Activated T-cell treated with anti-CD3 and anti-CD28 coated beads, Interleukin-2, amount 50 U/mL, for 72 hours (primary cell): ENCODE measurements around the gene PCBP1. TPM values are rescaled to one million over a fixed set of nuclear protein-coding genes. Genes with fewer than 3 reads are reported as not detected.
A peak's percentile ranks its signal among the peaks of the same experiment; 100 is the strongest.
"Not testable (repeated sequence)": the region's sequence is repeated elsewhere in the genome, so short reads cannot be mapped to it uniquely, and the experiment has no call there.

Source experiments
- ATAC-seq, 2 donors: fragments of 150-1000 bp; cut with Tn5 transposase; replicated peaks in 1 of 2; 2 replicates each; pipeline ENCODE4 v1.10.0; 2021; ENCODE audit warnings: moderate library complexity in 2 of 2, mild to moderate bottlenecking in 1 of 2
- DNase-seq, 2 donors: peaks; one replicate each; pipeline ENCODE4 v3.0.0; 2021 to 2022; ENCODE audit warnings: mixed read lengths in 1 of 2
- H3K27ac Mint-ChIP-seq: one replicate; pipeline ENCODE4 v1.8.0; 2022; ENCODE audit warnings: mild to moderate bottlenecking, moderate library complexity, mixed read lengths
- H3K27me3 Mint-ChIP-seq: one replicate; pipeline ENCODE4 v1.8.0; 2022; ENCODE audit warnings: low read depth, mixed read lengths
- H3K36me3 Mint-ChIP-seq, 2 donors: one replicate each; pipeline ENCODE4 v1.8.0; 2022; ENCODE audit warnings: mixed read lengths in 2 of 2, mild to moderate bottlenecking in 1 of 2; ENCODE audit not compliant: insufficient read depth in 2 of 2
- H3K4me1 Mint-ChIP-seq: one replicate; pipeline ENCODE4 v1.8.0; 2022; ENCODE audit warnings: low read depth, mixed read lengths
- H3K4me3 Mint-ChIP-seq, 2 donors: one replicate each; pipeline ENCODE4 v1.8.0; 2022; ENCODE audit warnings: mild to moderate bottlenecking in 2 of 2, mixed read lengths in 2 of 2, moderate library complexity in 2 of 2
- H3K9me3 Mint-ChIP-seq, 2 donors: one replicate each; pipeline ENCODE4 v1.8.0; 2022; ENCODE audit warnings: mixed read lengths in 2 of 2
- total RNA-seq, 2 donors: library from RNA; stranded (reverse); gene quantifications; one replicate each; pipeline ENCODE4 v1.2.3, GENCODE V29; 2022

Gene PCBP1
- total RNA-seq, 2 donors from 2014 or later = 270 to 291 TPM

GRCh38 chr2:70055259-70055658 is 32.0 kb upstream of the PCBP1 start:
- H3K36me3 Mint-ChIP-seq = peaks cover 10 to 17% of the 10 kb centered on the region in 2 donors
- H3K27me3 Mint-ChIP-seq, H3K4me3 Mint-ChIP-seq, DNase-seq, H3K27ac Mint-ChIP-seq, H3K4me1 Mint-ChIP-seq, H3K9me3 Mint-ChIP-seq, ATAC-seq: not testable (repeated sequence)

GRCh38 chr2:70061317-70061716 is 26.0 kb upstream of the PCBP1 start:
- DNase-seq (no peak), ATAC-seq (no peak)
- peak overlapping the region; percentile 33 for H3K27ac Mint-ChIP-seq
- H3K27me3 Mint-ChIP-seq = no peaks in the 10 kb centered on the region
- H3K36me3 Mint-ChIP-seq = peaks cover 12 to 30% of the 10 kb centered on the region in 2 donors
- no peak overlapping the region for H3K4me3 Mint-ChIP-seq
- H3K9me3 Mint-ChIP-seq = no peaks in the 10 kb centered on the region
- H3K4me1 Mint-ChIP-seq = peaks cover 9% of the 10 kb centered on the region

GRCh38 chr2:70062270-70062669 is 25.0 kb upstream of the PCBP1 start:
- ATAC-seq = peak in 1 of 2 donors; percentile 30
- no peaks in the 10 kb centered on the region for H3K27me3 Mint-ChIP-seq
- H3K4me3 Mint-ChIP-seq = no peak overlapping the region
- DNase-seq = no peak
- peaks cover 15 to 37% of the 10 kb centered on the region in 2 donors for H3K36me3 Mint-ChIP-seq
- H3K9me3 Mint-ChIP-seq = no peaks in the 10 kb centered on the region
- H3K27ac Mint-ChIP-seq = peak overlapping the region; percentile 73
- H3K4me1 Mint-ChIP-seq = peaks cover 16% of the 10 kb centered on the region

GRCh38 chr2:70068119-70068518 is 19.2 kb upstream of the PCBP1 start:
- no peak for ATAC-seq
- peak overlapping the region; percentile 91 for H3K27ac Mint-ChIP-seq
- peak overlapping the region; percentile 70 to 77 for H3K4me3 Mint-ChIP-seq
- no peaks in the 10 kb centered on the region for H3K9me3 Mint-ChIP-seq
- H3K27me3 Mint-ChIP-seq = no peaks in the 10 kb centered on the region
- H3K4me1 Mint-ChIP-seq = peaks cover 54% of the 10 kb centered on the region
- DNase-seq = no peak
- peaks cover 20 to 39% of the 10 kb centered on the region in 2 donors for H3K36me3 Mint-ChIP-seq

- DNase-seq = peak; percentile 83 to 86
- peaks cover 16 to 41% of the 10 kb centered on the region in 2 donors for H3K36me3 Mint-ChIP-seq
- no peaks in the 10 kb centered on the region for H3K9me3 Mint-ChIP-seq
- peak; percentile 98 to 99 for ATAC-seq
- H3K4me1 Mint-ChIP-seq = peaks cover 61% of the 10 kb centered on the region
- H3K4me3 Mint-ChIP-seq = peak overlapping the region; percentile 67 to 70
- H3K27me3 Mint-ChIP-seq = no peaks in the 10 kb centered on the region
- peak overlapping the region; percentile 91 for H3K27ac Mint-ChIP-seq
Observed at GRCh38 chr2:70069049-70069448, 18.2 kb upstream of the PCBP1 start.

- Mint-ChIP-seq H3K4me3 (peak overlapping the region; percentile 67 to 70), H3K27ac (peak overlapping the region; percentile 91), H3K4me1 (peaks cover 59% of the 10 kb centered on the region), H3K27me3 (no peaks in the 10 kb centered on the region), H3K9me3 (no peaks in the 10 kb centered on the region), H3K36me3 (peaks cover 11 to 32% of the 10 kb centered on the region in 2 donors)
- peak; percentile 49 to 56 for ATAC-seq
- peak; percentile 61 to 69 for DNase-seq
Observed at GRCh38 chr2:70070542-70071268, 16.6 kb upstream of the PCBP1 start.

- ATAC-seq = no peak
- Mint-ChIP-seq H3K9me3 (no peaks in the 10 kb centered on the region), H3K36me3 (peaks cover 9 to 20% of the 10 kb centered on the region in 2 donors), H3K4me3 (no peak overlapping the region), H3K4me1 (peaks cover 43% of the 10 kb centered on the region), H3K27ac (peak overlapping the region; percentile 87), H3K27me3 (no peaks in the 10 kb centered on the region)
- no peak for DNase-seq
Observed at GRCh38 chr2:70073493-70073892, 13.8 kb upstream of the PCBP1 start.

GRCh38 chr2:70078384-70078783 is 8.9 kb upstream of the PCBP1 start:
- Mint-ChIP-seq H3K4me1 (peaks cover 45% of the 10 kb centered on the region), H3K4me3 (peak overlapping the region in 1 of 2 donors; percentile 35), H3K36me3 (peaks cover 17 to 36% of the 10 kb centered on the region in 2 donors), H3K27me3 (no peaks in the 10 kb centered on the region), H3K9me3 (no peaks in the 10 kb centered on the region), H3K27ac (peak overlapping the region; percentile 82)
- ATAC-seq (no peak), DNase-seq (no peak)

GRCh38 chr2:70080610-70081200 is 6.6 kb upstream of the PCBP1 start:
- Mint-ChIP-seq H3K27me3 (no peaks in the 10 kb centered on the region), H3K4me3 (peak overlapping the region; percentile 25 to 79), H3K27ac (peak overlapping the region; percentile 92), H3K9me3 (no peaks in the 10 kb centered on the region), H3K36me3 (peaks cover 26 to 38% of the 10 kb centered on the region in 2 donors), H3K4me1 (peaks cover 64% of the 10 kb centered on the region)
- peak; percentile 33 to 43 for ATAC-seq
- DNase-seq = no peak

- peaks cover 67% of the 10 kb centered on the region for H3K4me1 Mint-ChIP-seq
- H3K9me3 Mint-ChIP-seq = no peaks in the 10 kb centered on the region
- DNase-seq = no peak
- H3K27ac Mint-ChIP-seq = peak overlapping the region; percentile 92
- H3K36me3 Mint-ChIP-seq = peaks cover 25 to 36% of the 10 kb centered on the region in 2 donors
- no peaks in the 10 kb centered on the region for H3K27me3 Mint-ChIP-seq
- peak overlapping the region; percentile 8 to 79 for H3K4me3 Mint-ChIP-seq
- no peak for ATAC-seq
Observed at GRCh38 chr2:70081221-70081620, 6.1 kb upstream of the PCBP1 start.

- ATAC-seq (peak; percentile 49 to 55), DNase-seq (peak; percentile 74 to 81)
- Mint-ChIP-seq H3K4me3 (peak overlapping the region; percentile 80 to 98), H3K27me3 (no peaks in the 10 kb centered on the region), H3K4me1 (peaks cover 62% of the 10 kb centered on the region), H3K9me3 (no peaks in the 10 kb centered on the region), H3K36me3 (peaks cover 30 to 43% of the 10 kb centered on the region in 2 donors), H3K27ac (peak overlapping the region; percentile 94)
Observed at GRCh38 chr2:70083344-70084156, 3.7 kb upstream of the PCBP1 start.

- H3K36me3 Mint-ChIP-seq = peaks cover 28 to 42% of the 10 kb centered on the region in 2 donors
- H3K27me3 Mint-ChIP-seq = no peaks in the 10 kb centered on the region
- DNase-seq (peak; percentile 66 to 71), ATAC-seq (peak in 1 of 2 donors; percentile 20)
- H3K27ac Mint-ChIP-seq = peak overlapping the region; percentile 100
- H3K9me3 Mint-ChIP-seq = no peaks in the 10 kb centered on the region
- peaks cover 55% of the 10 kb centered on the region for H3K4me1 Mint-ChIP-seq
- peak overlapping the region; percentile 96 to 98 for H3K4me3 Mint-ChIP-seq
Observed at GRCh38 chr2:70084973-70085710, 2.1 kb upstream of the PCBP1 start.
